RCC 7860 (cell line): ENCODE measurements around the gene SLC12A3.

Source experiments
- DNase-seq: peaks from one replicate; pipeline ENCODE4 v3.0.0-alpha.2; 2015; ENCODE audit warnings: low spot score
- FAIRE-seq: peaks from 2 replicates; lab custom pipeline; 2012; peaks lifted over from hg19 to GRCh38; lab: Jason Lieb, UNC

SLC12A3 gene

DNA sequence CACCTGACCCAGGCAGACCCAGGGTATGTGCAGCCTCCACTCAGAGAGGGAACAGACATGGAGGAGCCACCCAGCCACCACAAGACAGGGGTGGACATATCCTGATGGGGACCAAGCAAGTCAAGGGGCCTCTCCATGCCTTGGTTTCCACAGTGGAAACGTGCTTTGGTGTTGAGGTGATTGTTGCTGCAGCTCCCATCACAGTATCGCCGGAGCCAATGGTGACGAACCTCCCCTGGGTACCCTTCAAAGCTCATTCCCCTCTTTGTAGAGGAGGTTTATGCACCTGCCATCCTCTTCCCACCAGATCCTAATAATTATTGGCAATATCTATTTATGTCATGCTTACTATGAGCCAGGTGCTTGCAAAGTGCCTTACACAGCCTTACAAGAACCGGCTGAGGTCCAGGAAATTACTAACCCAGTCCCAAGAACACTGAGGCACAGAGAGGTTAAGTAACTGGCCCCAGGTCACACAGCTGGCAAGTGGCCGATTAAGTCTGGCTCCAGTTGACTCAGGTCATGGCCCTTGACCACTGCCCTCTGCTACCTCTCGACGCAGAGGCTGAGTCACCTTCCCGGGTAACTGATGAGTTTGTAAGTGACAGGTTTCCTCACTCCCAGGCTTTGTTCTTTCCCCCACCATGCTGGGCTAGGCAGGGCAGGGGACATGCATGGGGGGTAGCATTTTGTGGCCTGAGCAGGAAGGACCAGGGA, 20.6 kb downstream of the SLC12A3 start:
- no peak for FAIRE-seq

DNA sequence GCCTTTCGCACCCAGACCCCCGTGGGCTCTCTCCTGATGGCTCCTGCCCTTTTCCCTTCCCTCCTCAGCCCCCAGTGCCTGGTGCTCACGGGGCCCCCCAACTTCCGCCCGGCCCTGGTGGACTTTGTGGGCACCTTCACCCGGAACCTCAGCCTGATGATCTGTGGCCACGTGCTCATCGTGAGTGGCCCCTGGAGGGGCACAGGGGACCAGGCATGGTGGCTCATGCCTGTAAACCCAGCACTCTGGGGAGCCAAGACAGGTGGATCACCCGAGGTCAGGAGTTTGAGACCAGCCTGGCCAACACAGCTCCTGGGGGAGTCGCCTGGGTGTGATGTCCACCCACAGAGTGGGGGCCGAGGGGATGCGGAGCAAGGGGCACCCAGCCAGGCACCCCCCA, 21.3 kb downstream of the SLC12A3 start:
- FAIRE-seq (no peak), DNase-seq (no peak)

More for the DNA sequence above, 20.6 kb downstream of the SLC12A3 start:
- DNase-seq, result no peak

DNA sequence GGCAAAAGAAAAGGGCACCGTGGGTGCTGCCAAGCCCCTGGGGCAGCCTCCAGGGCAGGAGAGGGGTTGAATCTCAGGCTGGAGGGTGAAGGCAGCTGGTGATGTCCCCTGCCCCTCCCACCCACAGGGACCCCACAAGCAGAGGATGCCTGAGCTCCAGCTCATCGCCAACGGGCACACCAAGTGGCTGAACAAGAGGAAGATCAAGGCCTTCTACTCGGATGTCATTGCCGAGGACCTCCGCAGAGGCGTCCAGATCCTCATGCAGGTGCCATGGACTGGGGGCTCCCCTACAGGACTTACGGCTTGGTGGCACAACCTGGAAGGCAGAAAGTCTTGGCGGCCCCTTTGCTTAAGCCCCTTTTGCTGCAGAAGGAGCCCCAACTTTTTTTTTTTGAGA, 21.8 kb downstream of the SLC12A3 start:
- FAIRE-seq (no peak), DNase-seq (no peak)

GRCh38 chr16:56888806-56889205, 23.8 kb downstream of the SLC12A3 start:
- no peak for DNase-seq
- no peak for FAIRE-seq

DNA sequence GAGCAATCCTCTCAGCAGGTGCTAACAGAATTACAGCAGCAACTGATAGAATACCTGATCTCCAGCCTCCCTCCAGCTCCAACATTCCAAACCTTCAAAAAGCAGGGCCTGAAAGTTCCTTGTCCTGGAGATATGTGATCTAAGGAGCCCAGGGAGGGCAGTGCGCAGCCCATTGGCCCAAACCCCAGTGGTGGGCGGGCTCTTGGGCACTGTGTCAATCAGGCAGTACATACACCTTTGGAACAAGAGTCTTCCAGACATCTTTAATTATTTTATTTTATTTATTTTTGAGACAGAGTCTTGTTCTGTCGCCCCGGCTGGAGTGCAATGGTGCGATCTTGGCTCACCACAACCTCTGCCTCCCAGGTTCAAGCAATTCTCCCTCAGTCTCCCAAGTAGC, 24.2 kb downstream of the SLC12A3 start:
- FAIRE-seq, result no peak
- DNase-seq, result no peak

DNA sequence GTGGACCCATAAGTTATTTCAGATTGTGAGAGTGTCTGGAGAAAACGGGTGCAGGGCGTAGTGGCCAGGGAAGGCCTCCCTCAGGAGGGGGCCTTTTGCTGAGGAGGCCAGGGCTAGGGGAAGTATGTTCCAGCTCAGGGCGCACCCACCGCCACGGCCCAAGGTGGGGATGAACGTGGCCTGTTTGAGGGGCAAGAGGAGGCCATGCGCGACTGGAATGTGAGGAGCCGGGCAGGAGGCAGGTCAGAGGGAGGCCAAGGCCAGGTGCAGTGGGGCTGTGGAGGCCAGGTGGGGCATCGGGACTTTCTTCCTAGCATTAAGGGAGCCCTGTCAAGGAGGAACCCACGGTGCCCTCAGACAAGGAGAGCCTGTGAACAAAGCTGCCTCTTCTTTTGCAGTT, 26.7 kb downstream of the SLC12A3 start:
- no peak for DNase-seq
- FAIRE-seq, result no peak

- FAIRE-seq (no peak), DNase-seq (no peak)
Measured at GRCh38 chr16:56892705-56893104, 27.7 kb downstream of the SLC12A3 start.

DNA sequence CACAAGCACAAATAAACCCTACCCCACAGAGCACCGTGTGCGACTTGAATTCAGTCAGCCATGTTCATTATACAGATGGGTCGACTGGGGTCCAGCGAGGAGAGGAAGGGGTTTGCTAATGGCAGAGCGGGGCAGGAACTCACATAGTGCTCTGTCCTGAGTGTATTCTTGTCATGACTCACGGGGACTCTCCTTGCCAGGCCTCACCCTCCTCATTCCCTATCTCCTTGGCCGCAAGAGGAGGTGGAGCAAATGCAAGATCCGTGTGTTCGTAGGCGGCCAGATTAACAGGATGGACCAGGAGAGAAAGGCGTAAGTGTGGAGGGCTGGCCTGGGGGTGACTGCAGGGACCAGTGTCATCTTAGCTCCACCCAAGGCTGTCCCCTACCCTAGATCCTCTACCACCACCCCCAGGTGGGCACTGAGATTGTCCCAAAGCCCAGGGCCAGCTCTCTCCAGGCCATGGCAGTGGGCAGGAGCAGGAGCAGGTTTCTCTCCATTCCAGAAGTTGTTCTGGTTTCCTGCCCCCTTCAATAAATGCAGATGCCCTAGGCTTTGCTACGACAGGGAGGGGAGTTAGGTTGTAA, 29.4 kb downstream of the SLC12A3 start:
- DNase-seq (no peak), FAIRE-seq (no peak)

GRCh38 chr16:56895813-56896212, 30.8 kb downstream of the SLC12A3 start:
- DNase-seq (no peak), FAIRE-seq (no peak)

DNA sequence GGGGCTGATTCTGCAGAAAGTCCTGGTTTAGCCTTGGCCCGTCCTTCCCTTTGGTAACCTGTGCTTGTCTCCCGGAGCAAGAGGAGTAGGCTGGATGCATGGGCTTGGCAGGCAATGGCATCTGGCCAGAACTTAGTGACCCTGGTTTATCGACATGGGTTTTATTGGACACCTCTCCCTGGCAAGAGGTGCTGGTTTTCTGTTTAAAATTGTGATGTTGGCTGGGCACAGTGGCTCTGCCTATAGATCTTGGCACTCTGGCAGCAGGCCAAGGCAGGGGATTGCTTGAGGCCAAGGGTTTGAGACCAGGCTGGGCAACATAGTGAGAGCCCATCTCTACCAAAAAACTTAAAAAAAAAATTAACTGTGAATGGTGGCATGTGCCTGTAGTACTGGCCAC, 31.2 kb downstream of the SLC12A3 start:
- DNase-seq (no peak), FAIRE-seq (no peak)

- no peak for FAIRE-seq
Measured at GRCh38 chr16:56897026-56897799, 32.2 kb downstream of the SLC12A3 start.

DNA sequence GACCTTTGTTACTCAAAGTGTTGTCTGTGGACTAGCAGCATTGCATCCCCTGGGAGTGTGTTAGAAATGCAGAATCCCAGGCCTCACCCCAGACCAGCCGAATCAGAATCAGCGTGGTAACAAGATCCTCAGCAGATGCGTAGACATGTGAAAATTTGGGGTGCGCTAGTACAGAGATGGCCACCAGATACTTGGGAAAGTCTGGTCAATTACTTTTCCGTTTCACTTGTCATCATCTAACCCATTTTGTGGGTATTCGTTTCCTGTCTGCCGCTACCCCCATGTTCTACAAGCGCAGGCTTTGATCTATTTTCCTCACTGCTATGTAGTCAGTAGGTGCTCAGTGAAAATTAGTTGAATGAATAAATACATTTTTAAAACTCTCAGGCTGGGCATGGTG, 33.8 kb downstream of the SLC12A3 start:
- FAIRE-seq (no peak), DNase-seq (no peak)

More at GRCh38 chr16:56897026-56897799, 32.2 kb downstream of the SLC12A3 start:
- DNase-seq, result no peak

DNA sequence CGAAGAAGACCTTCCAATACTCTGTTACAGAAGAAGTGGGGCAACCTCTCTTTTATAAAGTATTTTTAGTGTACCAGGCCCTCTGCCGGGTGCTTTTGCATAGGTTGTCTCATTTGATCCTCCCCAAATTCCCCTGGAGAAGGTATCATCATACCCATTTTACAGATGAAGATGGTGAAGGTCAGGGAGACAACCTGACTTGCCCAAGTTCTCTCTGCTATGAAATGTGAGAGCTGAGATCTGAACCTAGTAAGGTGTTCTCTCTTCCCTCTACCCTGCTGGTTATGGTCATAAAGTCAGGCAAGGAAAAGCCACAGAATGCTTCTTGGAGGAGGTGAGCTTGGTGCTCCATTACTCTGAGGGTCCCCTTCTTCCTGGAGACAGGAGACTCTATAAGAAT, 38.9 kb downstream of the SLC12A3 start:
- FAIRE-seq (no peak), DNase-seq (no peak)

DNA sequence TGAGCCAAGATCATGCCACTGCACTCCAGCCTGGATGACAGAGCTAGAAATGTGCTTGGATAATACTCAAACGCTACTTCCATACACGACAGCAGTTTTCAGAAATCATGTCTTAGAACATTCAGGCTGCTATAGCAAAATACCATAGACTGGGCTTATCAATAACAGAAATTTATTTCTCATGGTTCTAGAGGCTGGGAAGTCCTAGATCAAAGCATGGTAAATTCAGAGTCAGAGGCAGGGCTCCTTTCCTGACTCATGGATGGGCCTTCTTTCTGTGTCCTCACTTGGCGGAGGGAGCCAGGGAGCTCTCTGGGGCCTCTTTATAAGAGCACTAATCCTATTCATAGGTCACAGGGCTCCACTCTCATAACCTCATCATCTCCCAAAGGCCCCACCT, 42.4 kb downstream of the SLC12A3 start:
- no peak for FAIRE-seq
- DNase-seq, result no peak

DNA sequence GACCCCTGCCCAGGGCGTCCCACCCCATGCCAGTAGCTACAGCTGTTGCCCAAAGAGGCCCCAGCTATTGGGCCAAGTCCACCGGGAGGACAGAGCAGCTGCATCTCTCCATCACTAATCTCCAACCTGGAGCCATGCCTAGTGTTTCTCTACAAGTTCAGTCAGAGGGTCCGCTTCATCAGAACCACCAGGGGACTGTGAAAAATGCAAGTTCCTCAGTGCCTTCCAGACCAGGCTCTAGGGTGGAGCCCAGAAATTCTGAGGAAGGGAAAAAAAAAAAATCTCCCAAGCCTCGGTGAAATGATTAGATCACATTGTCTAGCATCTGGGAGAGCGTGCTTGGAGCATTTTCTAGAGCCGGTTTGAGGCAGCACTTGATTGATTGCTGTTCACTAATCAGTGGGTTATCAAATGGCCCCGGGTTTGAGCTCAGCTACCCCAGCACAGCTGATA, 44.5 kb downstream of the SLC12A3 start:
- no peak for DNase-seq
- no peak for FAIRE-seq

GRCh38 chr16:56910112-56910511, 45.1 kb downstream of the SLC12A3 start:
- DNase-seq (no peak), FAIRE-seq (no peak)

DNA sequence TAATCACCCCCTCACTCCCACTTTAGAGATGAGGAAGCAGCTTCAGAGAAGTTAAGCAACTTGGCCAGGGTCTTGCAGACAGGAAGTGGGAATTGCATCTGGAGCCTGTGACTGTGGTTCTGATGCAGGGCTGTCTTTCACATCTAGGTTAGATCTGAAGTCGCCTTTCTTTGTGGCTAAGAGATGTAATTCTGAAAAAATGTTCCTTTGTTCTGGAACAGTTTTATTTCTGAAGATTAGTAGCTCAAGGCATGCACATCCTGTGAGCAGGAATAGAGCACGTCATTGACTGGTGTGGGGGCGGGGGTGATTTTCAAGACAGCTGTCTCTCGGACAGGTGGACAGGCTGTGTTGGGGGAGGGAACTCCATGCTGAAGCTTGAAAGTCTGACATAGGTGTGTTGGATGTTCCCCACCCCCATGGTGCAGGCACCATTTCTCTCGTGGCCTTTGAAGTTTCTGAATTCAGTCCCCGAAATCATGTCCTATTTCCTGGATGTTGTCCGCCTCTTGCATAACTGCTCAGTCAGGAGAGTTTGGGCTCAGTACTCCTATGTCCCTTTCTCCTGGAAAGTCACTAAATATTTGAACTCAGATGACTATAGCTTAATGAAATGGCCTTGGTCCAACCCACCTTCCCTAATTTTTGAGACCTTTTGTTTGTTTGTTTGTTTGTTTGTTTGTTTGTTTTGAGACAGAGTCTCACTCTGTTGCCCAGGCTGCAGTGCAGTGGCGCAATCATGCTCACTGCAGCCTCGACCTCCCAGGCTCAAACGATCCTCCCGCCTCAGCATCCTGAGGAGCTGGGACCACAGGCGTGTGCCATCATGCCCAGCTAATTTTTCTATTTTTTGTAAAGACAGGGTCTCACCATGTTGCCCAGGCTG, 45.9 kb downstream of the SLC12A3 start:
- FAIRE-seq (no peak), DNase-seq (peak; percentile 14)

DNA sequence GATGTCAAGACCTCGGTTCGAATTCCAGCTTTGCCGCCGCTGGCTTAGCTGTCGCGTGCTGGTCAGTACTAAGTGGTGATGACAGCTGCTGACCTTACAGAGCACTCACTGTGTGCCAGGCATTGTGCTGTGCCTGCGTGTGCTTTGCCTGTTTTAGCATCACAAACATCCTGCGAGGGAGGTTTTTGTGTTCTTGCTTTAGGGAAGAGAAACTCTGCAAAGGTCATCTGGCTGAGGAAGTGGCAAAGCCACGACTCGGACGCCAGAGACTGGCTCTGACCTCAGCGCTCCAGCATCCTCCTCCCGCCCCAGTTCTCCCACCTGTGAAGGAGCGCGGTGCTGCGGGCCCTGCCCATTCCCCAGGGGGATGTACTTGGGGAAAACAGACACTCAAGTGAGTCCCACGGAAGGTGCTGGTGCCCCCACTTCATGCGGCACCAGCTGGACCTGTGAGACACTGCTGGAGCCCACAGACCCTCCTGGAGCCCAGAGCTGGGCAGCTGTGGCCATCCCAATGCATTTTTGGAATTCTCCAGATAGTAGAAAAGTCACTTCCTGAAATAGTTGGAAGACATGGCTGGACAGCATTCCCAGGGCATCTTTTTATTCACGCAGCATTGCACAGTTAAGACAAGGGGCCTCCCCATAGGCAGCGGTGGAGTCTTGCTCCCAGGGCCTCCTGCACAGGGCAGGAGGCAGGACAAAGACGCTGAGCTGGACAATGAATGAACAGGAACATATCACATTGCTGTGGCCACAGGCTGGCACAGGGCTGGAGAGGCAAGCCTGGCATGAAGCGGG, 47.0 kb downstream of the SLC12A3 start:
- FAIRE-seq (no peak), DNase-seq (no peak)

- no peak for FAIRE-seq
- no peak for DNase-seq
Measured at GRCh38 chr16:56912746-56913708, 48.0 kb downstream of the SLC12A3 start.
